Measurements from ENCODE around the gene CGA.
A peak's percentile ranks its signal among the peaks of the same experiment; 100 is the strongest.

Gene CGA

GRCh38 chr6:87093651-87094050, 1.3 kb downstream of the CGA start:
- H3K4me3 ChIP-seq (ENCODE audit: low read length): no peak overlapping the region
- DNase-seq (ENCODE audit: low read depth, low spot score): no peak

- no peak for DNase-seq (ENCODE audit: low read depth, low spot score)
- no peak overlapping the region for H3K4me3 ChIP-seq (ENCODE audit: low read length)
Observed at GRCh38 chr6:87093199-87093598, 1.7 kb downstream of the CGA start.

- DNase-seq (ENCODE audit: low read depth, low spot score): no peak
- H3K4me3 ChIP-seq (ENCODE audit: low read length): no peak overlapping the region
Observed at GRCh38 chr6:87092435-87092834, 2.5 kb downstream of the CGA start.

GRCh38 chr6:87089135-87089534, 5.8 kb downstream of the CGA start:
- no peak for DNase-seq (ENCODE audit: low read depth, low spot score)
- H3K4me3 ChIP-seq (ENCODE audit: low read length): no peak overlapping the region

- H3K4me3 ChIP-seq (ENCODE audit: low read length): no peak overlapping the region
- no peak for DNase-seq (ENCODE audit: low read depth, low spot score)
Observed at GRCh38 chr6:87088076-87088475, 6.8 kb downstream of the CGA start.

GRCh38 chr6:87082160-87082721, 12.7 kb downstream of the CGA start:
- DNase-seq (ENCODE audit: low read depth, low spot score): no peak
- no peak overlapping the region for H3K4me3 ChIP-seq (ENCODE audit: low read length)

- H3K4me3 ChIP-seq (ENCODE audit: low read length): no peak overlapping the region
- DNase-seq (ENCODE audit: low read depth, low spot score): peak; percentile 45
Observed at GRCh38 chr6:87078983-87079616, 15.8 kb downstream of the CGA start.

GRCh38 chr6:87075168-87075567, 19.7 kb downstream of the CGA start:
- no peak for DNase-seq (ENCODE audit: low read depth, low spot score)
- H3K4me3 ChIP-seq (ENCODE audit: low read length): no peak overlapping the region

GRCh38 chr6:87074101-87074621, 20.7 kb downstream of the CGA start:
- no peak overlapping the region for H3K4me3 ChIP-seq (ENCODE audit: low read length)
- no peak for DNase-seq (ENCODE audit: low read depth, low spot score)

GRCh38 chr6:87071683-87072082, 23.2 kb downstream of the CGA start:
- no peak overlapping the region for H3K4me3 ChIP-seq (ENCODE audit: low read length)
- no peak for DNase-seq (ENCODE audit: low read depth, low spot score)

- no peak overlapping the region for H3K4me3 ChIP-seq (ENCODE audit: low read length)
- no peak for DNase-seq (ENCODE audit: low read depth, low spot score)
Observed at GRCh38 chr6:87070741-87071140, 24.2 kb downstream of the CGA start.

- no peak for DNase-seq (ENCODE audit: low read depth, low spot score)
- H3K4me3 ChIP-seq (ENCODE audit: low read length): no peak overlapping the region
Observed at GRCh38 chr6:87068795-87069194, 26.1 kb downstream of the CGA start.

- no peak overlapping the region for H3K4me3 ChIP-seq (ENCODE audit: low read length)
- DNase-seq (ENCODE audit: low read depth, low spot score): peak; percentile 55
Observed at GRCh38 chr6:87066449-87067333, 28.2 kb downstream of the CGA start.

- DNase-seq (ENCODE audit: low read depth, low spot score): no peak
Observed at GRCh38 chr6:87065117-87065516, 29.8 kb downstream of the CGA start.

GRCh38 chr6:87059943-87060342, 35.0 kb downstream of the CGA start:
- no peak overlapping the region for H3K4me3 ChIP-seq (ENCODE audit: low read length)
- DNase-seq (ENCODE audit: low read depth, low spot score): no peak

More at GRCh38 chr6:87065117-87065516, 29.8 kb downstream of the CGA start:
- H3K4me3 ChIP-seq (ENCODE audit: low read length): no peak overlapping the region

GRCh38 chr6:87054143-87054833, 40.6 kb downstream of the CGA start:
- H3K4me3 ChIP-seq (ENCODE audit: low read length): no peak overlapping the region
- no peak for DNase-seq (ENCODE audit: low read depth, low spot score)

- no peak overlapping the region for H3K4me3 ChIP-seq (ENCODE audit: low read length)
- no peak for DNase-seq (ENCODE audit: low read depth, low spot score)
Observed at GRCh38 chr6:87053312-87053711, 41.6 kb downstream of the CGA start.

- no peak for DNase-seq (ENCODE audit: low read depth, low spot score)
- H3K4me3 ChIP-seq (ENCODE audit: low read length): no peak overlapping the region
Observed at GRCh38 chr6:87049779-87050178, 45.1 kb downstream of the CGA start.

- H3K4me3 ChIP-seq (ENCODE audit: low read length): no peak overlapping the region
- DNase-seq (ENCODE audit: low read depth, low spot score): peak; percentile 19
Observed at GRCh38 chr6:87045521-87046075, 49.3 kb downstream of the CGA start.

All from Jurkat, Clone E6-1 (cell line).